Transverse colon (tissue), 4 donors: Measurements from ENCODE around the gene ST8SIA6. TPM values are rescaled to one million over a fixed set of nuclear protein-coding genes. Genes with fewer than 3 reads are reported as not detected.

Source experiments
- DNase-seq: peaks from one replicate; pipeline ENCODE4 v3.0.0-alpha.2; 2019
- H3K27ac ChIP-seq, 4 donors: fragments of 200-600 bp; sonication (generic); 2 replicates each; pipeline ENCODE4 v1.5.1; 2016 to 2018; ENCODE audit warnings: inconsistent platforms in 4 of 4
- H3K27me3 ChIP-seq: fragments of 200-600 bp; sonication (generic); 2 replicates; pipeline ENCODE4 v1.5.1; 2017; ENCODE audit warnings: inconsistent platforms
- H3K36me3 ChIP-seq, 4 donors: fragments of 200-600 bp; sonication (generic); 2 replicates each; pipeline ENCODE4 v1.5.1; 2017 to 2019; ENCODE audit warnings: inconsistent platforms in 4 of 4
- H3K4me1 ChIP-seq, 4 donors: fragments of 200-600 bp; sonication (generic); 2 replicates each; pipeline ENCODE4 v1.5.1; 2017 to 2020; ENCODE audit warnings: inconsistent platforms in 4 of 4
- H3K4me3 ChIP-seq, 4 donors: fragments of 200-600 bp; sonication (generic); 1 replicate in 1 of 4; 2 replicates in 3 of 4; pipeline versions ENCODE4 v1.5.1 to v1.6.1; 2017 to 2019; ENCODE audit warnings: inconsistent platforms in 4 of 4
- H3K9me3 ChIP-seq, 2 donors: fragments of 200-600 bp; sonication (generic); 2 replicates each; pipeline ENCODE4 v1.5.1; 2017 to 2019; ENCODE audit warnings: inconsistent platforms in 2 of 2
- EP300 ChIP-seq: sonication (generic); formaldehyde crosslinking; IDR thresholded peaks from one replicate; pipeline ENCODE4 v1.6.1; 2017; ENCODE audit warnings: antibody characterized with exemption, low read depth
- POLR2A ChIP-seq: fragments of 450-650 bp; IDR thresholded peaks from one replicate; pipeline ENCODE4 v1.6.1; 2016; ENCODE audit warnings: antibody characterized with exemption, mild to moderate bottlenecking, moderate library complexity
- POLR2AphosphoS5 ChIP-seq, 3 donors: sonication (generic); formaldehyde crosslinking; IDR thresholded peaks; one replicate each; pipeline ENCODE4 v1.6.1; 2016; ENCODE audit warnings: antibody characterized with exemption in 3 of 3
- WGBS, 2 donors: methylation state at CpG; one replicate each; pipeline ENCODE4 v1.1.5; 2018; ENCODE audit warnings: low coverage in 1 of 2; 5-methylcytosine and 5-hydroxymethylcytosine counted together
- in situ Hi-C, 4 donors: fragments of 200-750 bp; cut with MboI; loops; one replicate each; pipeline versions ENCODE4 v1.15.0 to v1.15.1; 2017; ENCODE audit warnings: low sequenced_read_pairs in 3 of 4, low pct_ligation_motif_present in 1 of 4, low pct_unique_long_range_greater_than_20kb in 1 of 4
- intact Hi-C: fragments of 100-400 bp; cut with DNase I; formaldehyde crosslinking; loops from one replicate; pipeline ENCODE4 v1.15.1; 2023; ENCODE audit warnings: low total_unique reads
- total RNA-seq, 4 donors: library from RNA; depleted of rRNA; stranded (reverse); fragments of >200 nt; gene quantifications; one replicate each; pipeline ENCODE4 v1.1.0, GENCODE V29; 2016
- TF ChIP-seq, protein P1 (sequence below), 5 experiments: fragments of 200-600 bp in 3 of 5; fragments of 450-650 bp in 2 of 5; sonication (generic) in 3 of 5; IDR thresholded peaks; 1 replicate in 2 of 5; 2 replicates in 3 of 5; pipeline ENCODE4 v1.5.1; 2016 to 2017; ENCODE audit warnings: antibody characterized with exemption in 5 of 5, inconsistent platforms in 3 of 5, mild to moderate bottlenecking in 2 of 5, moderate library complexity in 1 of 5

The ST8SIA6 gene
- total RNA-seq, 4 donors from 2014 or later = 0.64 to 1.2 TPM; not detected in 2

DNA sequence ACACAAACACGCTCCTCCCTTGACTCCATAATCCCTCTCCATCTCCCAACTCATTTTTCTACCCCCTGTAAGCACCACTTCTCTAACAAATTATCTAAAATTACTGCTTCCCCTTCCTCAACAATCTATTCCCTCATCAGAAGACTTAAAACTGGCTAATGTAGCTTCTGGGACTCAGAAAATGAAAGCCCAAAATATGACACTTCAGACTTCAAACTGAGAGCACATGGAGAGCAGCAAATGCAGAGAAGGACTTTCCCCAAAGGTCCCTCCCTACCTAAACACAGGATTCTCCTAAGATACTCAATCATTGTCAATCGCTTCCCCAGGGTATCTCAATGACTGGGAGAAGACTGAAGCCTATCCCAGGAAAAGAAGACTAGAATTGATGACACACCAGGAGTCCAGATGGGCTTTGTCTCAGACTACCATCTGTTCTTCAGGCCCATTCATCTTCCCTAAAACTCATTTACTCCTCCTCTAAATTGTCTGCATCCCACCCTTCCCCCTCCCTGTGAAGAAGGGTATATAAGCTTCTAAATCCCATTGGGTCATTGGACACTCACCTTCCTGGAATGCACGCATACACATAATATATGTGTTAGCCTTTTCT lies 39.2 kb downstream of the ST8SIA6 start:
- no peaks in the 10 kb centered on the region for H3K27me3 ChIP-seq
- no peak overlapping the region for H3K4me3 ChIP-seq
- TF ChIP-seq, protein P1, sequence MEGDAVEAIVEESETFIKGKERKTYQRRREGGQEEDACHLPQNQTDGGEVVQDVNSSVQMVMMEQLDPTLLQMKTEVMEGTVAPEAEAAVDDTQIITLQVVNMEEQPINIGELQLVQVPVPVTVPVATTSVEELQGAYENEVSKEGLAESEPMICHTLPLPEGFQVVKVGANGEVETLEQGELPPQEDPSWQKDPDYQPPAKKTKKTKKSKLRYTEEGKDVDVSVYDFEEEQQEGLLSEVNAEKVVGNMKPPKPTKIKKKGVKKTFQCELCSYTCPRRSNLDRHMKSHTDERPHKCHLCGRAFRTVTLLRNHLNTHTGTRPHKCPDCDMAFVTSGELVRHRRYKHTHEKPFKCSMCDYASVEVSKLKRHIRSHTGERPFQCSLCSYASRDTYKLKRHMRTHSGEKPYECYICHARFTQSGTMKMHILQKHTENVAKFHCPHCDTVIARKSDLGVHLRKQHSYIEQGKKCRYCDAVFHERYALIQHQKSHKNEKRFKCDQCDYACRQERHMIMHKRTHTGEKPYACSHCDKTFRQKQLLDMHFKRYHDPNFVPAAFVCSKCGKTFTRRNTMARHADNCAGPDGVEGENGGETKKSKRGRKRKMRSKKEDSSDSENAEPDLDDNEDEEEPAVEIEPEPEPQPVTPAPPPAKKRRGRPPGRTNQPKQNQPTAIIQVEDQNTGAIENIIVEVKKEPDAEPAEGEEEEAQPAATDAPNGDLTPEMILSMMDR (IDR thresholded peaks at IDR 0.05) = no peak
- TF ChIP-seq EP300 (no peak), POLR2AphosphoS5 (IDR thresholded peaks at IDR 0.05) (no peak), POLR2A (no peak)
- H3K27ac ChIP-seq = no peak overlapping the region
- H3K4me1 ChIP-seq = no peaks in the 10 kb centered on the region
- DNase-seq = no peak
- H3K9me3 ChIP-seq = no peaks in the 10 kb centered on the region
- in situ Hi-C loops (no loop called here), intact Hi-C loops (no loop called here)
- 79 to 86% methylated on average over 3 of the region's 3 CpGs for WGBS, 2 donors
- no peaks in the 10 kb centered on the region for H3K36me3 ChIP-seq

DNA sequence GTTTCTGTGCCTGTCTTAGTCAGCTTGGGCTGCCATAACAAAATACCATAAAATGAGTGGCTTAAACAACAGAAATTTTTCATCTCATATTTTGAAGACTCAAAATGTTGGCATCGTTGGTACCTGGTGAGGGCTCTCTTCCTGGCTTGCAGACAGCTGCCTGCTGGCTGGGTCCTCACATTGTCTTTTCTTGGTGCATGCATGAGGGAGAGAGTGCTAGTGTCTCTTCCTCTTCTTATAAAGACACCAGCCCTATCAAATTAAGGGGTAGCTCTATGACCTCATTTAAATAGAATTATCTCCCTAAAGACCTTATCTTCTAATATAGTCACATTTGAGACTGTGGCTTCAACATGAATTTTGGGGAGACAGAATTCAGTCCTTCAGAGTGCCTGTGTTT lies 39.9 kb downstream of the ST8SIA6 start:
- intact Hi-C loops = loop anchor here (5.0 kb wide), 1 partner anchor 698 kb away; no protein-coding TSS in a partner anchor

DNA sequence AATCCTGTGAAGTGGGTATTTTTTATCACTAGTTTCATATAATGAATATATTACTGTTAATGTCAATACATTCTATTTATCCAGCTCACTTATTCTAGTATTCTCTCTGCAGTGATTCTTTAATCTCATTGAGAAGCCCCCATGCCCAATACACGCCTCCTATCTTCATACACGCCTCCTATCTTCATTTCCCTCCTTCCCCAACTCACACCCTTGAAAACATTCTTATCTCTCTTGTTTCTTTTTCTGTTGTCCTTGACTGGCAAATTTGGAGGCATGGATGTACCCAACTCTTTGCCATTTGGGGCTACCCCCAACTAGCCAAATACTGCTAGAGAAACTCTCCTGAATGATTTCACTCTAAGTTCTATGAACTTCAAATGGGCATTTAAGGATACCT lies 40.5 kb downstream of the ST8SIA6 start:
- 88 to 91% methylated on average over 2 of the region's 2 CpGs for WGBS, 2 donors
- in situ Hi-C loops = no loop called here
- no peak for TF ChIP-seq POLR2A
- TF ChIP-seq, protein P1 (IDR thresholded peaks at IDR 0.05) = no peak
- TF ChIP-seq EP300 = no peak
- no peak for TF ChIP-seq POLR2AphosphoS5 (IDR thresholded peaks at IDR 0.05)
- H3K36me3 ChIP-seq = no peaks in the 10 kb centered on the region
- no peaks in the 10 kb centered on the region for H3K4me1 ChIP-seq
- DNase-seq = no peak
- no peaks in the 10 kb centered on the region for H3K9me3 ChIP-seq
- H3K27me3 ChIP-seq = no peaks in the 10 kb centered on the region
- H3K27ac ChIP-seq = no peak overlapping the region
- intact Hi-C loops = loop anchor here (5.0 kb wide), 1 partner anchor 698 kb away; no protein-coding TSS in a partner anchor
- no peak overlapping the region for H3K4me3 ChIP-seq

More for the DNA sequence above, 39.9 kb downstream of the ST8SIA6 start:
- Histone ChIP-seq H3K4me1 (no peaks in the 10 kb centered on the region), H3K36me3 (no peaks in the 10 kb centered on the region), H3K27me3 (no peaks in the 10 kb centered on the region), H3K27ac (no peak overlapping the region), H3K4me3 (no peak overlapping the region), H3K9me3 (no peaks in the 10 kb centered on the region)
- in situ Hi-C loops = no loop called here
- WGBS, 2 donors = 83 to 86% methylated on average over 1 of the region's 1 CpG
- no peak for DNase-seq
- no peak for TF ChIP-seq POLR2AphosphoS5 (IDR thresholded peaks at IDR 0.05)
- no peak for TF ChIP-seq POLR2A
- TF ChIP-seq, protein P1 (IDR thresholded peaks at IDR 0.05) = no peak
- no peak for TF ChIP-seq EP300

DNA sequence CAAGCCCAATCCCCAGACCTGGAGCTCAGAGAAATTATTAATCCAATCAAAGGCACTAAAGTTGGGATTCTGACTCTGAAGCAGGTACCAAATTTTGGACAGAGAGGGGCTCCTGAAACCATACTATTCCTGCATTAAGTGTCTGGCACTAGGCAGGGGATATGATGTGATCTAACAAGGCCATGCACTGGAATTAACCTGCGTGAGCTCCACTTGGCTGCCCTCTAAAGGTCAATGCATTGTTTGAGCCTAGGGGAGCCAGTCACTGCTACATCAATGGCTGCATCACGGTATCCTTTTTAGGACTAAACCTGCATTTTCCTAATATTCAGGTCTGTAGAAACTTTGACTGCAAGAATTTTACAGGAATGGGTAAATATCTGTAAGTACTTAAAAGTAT lies 42.1 kb downstream of the ST8SIA6 start:
- in situ Hi-C loops (no loop called here), intact Hi-C loops (loop anchor here (5.0 kb wide), 1 partner anchor 700 kb away; no protein-coding TSS in a partner anchor)
- H3K27ac ChIP-seq = no peak overlapping the region
- H3K4me3 ChIP-seq = no peak overlapping the region
- H3K36me3 ChIP-seq = no peaks in the 10 kb centered on the region
- DNase-seq = no peak
- no peak for TF ChIP-seq EP300
- TF ChIP-seq, protein P1 (IDR thresholded peaks at IDR 0.05) = no peak
- no peak for TF ChIP-seq POLR2AphosphoS5 (IDR thresholded peaks at IDR 0.05)
- no peak for TF ChIP-seq POLR2A
- H3K27me3 ChIP-seq = no peaks in the 10 kb centered on the region
- H3K4me1 ChIP-seq = no peaks in the 10 kb centered on the region
- H3K9me3 ChIP-seq = no peaks in the 10 kb centered on the region
- WGBS, 2 donors = 50 to 58% methylated on average over 2 of the region's 2 CpGs
